Measurements from ENCODE around the gene FGGY. TPM values are rescaled to one million over a fixed set of nuclear protein-coding genes. Genes with fewer than 3 reads are reported as not detected.

Gene FGGY
- total and polyA plus RNA-seq, 11 donors, result 7.2 to 42.9 (median 32.0) TPM

DNA sequence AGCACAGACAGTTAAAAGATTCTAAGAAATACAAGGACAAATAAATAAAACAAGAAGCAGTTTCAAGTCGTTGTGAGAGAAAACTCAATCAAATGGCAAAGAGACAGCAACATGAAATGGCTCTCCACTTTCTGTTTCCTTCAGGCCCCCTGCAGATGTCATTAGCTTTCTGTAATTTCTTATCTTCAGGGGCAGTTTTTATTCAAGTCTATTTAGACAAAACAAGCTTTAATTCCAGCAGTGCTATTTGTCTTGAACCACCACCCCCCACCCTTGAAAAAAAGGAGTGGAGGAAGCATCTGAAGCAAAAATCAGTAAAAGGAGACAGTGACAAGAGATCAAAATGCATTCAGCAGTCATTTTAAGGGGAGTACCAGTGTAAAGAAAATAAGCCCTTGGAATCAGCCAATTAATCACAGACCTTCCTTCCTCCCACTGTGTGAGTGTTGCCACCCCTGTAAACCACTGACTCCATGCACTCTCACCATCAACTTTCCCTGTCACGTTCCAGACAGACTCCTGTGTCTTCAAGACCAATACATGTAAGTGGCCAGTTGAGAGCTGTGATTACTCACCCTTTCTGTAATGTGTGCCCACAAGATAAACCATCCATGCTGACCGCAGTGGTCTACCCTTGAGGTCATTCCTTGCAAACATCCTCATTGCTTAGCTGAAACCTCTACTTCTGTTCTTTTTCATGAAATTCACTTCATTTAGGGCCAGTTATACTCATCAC lies 381.8 kb downstream of the FGGY start:
- 47 to 52% (median 48%) methylated on average over 3 of the region's 3 CpGs for WGBS, 4 donors

DNA sequence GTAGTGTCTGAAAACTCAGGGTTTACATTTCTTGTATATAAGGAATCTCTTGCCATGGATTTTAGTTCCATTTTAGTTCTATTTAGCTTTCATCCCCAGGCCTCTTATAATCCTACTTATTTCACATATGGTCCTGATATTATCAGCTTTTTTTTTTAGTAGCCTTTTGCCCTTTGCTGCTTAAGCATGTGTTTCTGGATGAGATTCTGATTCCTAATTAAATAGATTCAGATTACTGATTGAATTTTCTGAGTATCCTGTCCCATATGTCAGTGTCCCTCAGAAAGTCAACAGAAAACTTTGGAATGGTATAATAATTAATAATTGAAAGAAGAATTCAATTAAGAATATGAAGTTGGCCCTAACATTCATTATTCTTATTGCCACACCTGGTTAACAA lies 383.1 kb downstream of the FGGY start:
- ATAC-seq (no peak), DNase-seq (no peak)
- H3K36me3 ChIP-seq, result no peaks in the 10 kb centered on the region
- no peak overlapping the region for H3K4me3 ChIP-seq
- H3K4me1 ChIP-seq, result peaks cover 0 to 34% (median 6%) of the 10 kb centered on the region in 12 donors
- TF ChIP-seq POLR2A (IDR thresholded peaks at IDR 0.05), result no peak
- TF ChIP-seq, protein P1, sequence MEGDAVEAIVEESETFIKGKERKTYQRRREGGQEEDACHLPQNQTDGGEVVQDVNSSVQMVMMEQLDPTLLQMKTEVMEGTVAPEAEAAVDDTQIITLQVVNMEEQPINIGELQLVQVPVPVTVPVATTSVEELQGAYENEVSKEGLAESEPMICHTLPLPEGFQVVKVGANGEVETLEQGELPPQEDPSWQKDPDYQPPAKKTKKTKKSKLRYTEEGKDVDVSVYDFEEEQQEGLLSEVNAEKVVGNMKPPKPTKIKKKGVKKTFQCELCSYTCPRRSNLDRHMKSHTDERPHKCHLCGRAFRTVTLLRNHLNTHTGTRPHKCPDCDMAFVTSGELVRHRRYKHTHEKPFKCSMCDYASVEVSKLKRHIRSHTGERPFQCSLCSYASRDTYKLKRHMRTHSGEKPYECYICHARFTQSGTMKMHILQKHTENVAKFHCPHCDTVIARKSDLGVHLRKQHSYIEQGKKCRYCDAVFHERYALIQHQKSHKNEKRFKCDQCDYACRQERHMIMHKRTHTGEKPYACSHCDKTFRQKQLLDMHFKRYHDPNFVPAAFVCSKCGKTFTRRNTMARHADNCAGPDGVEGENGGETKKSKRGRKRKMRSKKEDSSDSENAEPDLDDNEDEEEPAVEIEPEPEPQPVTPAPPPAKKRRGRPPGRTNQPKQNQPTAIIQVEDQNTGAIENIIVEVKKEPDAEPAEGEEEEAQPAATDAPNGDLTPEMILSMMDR (IDR thresholded peaks at IDR 0.05), result no peak
- H3K27me3 ChIP-seq, result no peaks in the 10 kb centered on the region
- intact Hi-C loops (cut with DNase I), result no loop called here
- H3K9me3 ChIP-seq, result no peaks in the 10 kb centered on the region
- no peak overlapping the region for H3K27ac ChIP-seq

More for the DNA sequence above, 381.8 kb downstream of the FGGY start:
- Histone ChIP-seq H3K27ac (peak overlapping the region; percentile 1 to 60 (median 18)), H3K4me1 (peaks cover 0 to 48% (median 11%) of the 10 kb centered on the region in 12 donors), H3K36me3 (no peaks in the 10 kb centered on the region), H3K4me3 (no peak overlapping the region), H3K27me3 (no peaks in the 10 kb centered on the region), H3K9me3 (no peaks in the 10 kb centered on the region)
- peak in 1 of 4 donors; percentile 18 for ATAC-seq
- intact Hi-C loops (cut with DNase I), result loop anchor here in 1 of 10 donors (10.0 kb wide), 1 partner anchor 384 kb away; the partner anchor contains the start of gene FGGY
- TF ChIP-seq, protein P1 (IDR thresholded peaks at IDR 0.05), result no peak
- TF ChIP-seq POLR2A (IDR thresholded peaks at IDR 0.05), result no peak
- DNase-seq, result no peak

DNA sequence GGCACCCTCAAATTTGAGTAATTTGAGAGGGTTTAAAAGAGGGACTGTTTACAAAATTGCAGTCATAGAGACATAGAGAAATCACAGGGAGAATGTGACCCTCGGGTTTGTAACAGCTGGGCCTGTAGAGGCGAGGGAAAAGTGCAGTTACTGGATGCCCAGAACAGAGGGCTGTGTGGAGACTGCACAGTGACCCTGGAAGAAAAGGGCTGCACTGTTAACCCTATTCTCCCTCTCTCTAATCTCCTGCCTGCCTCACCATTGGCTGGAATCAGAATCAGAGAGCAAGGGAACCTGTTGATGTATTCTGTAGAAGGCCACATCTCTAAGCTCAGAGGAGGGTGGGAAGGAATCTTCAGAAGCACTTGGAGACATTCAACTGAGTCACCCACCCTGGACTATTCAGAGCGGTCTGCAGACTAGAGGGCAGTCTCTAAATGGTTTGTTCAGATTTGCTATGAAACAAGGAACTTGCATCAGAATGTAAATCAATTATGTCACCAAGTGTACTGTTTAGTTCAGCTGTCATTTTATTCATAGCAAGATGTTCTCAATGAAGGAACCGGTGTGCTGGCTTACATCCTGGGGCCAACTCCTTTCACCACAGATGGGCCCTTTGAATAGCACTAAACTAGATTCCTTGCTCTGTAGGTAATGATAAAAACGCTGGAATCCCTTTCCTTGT lies 385.6 kb downstream of the FGGY start:
- WGBS, 4 donors, result 71 to 72% (median 72%) methylated on average over 5 of the region's 5 CpGs
- Histone ChIP-seq H3K36me3 (no peaks in the 10 kb centered on the region), H3K4me1 (peaks cover 0 to 24% (median 8%) of the 10 kb centered on the region in 12 donors), H3K9me3 (no peaks in the 10 kb centered on the region), H3K27me3 (no peaks in the 10 kb centered on the region), H3K27ac (peak overlapping the region in 1 of 12 donors; percentile 70), H3K4me3 (no peak overlapping the region)
- intact Hi-C loops (cut with DNase I), result no loop called here
- no peak for TF ChIP-seq POLR2A (IDR thresholded peaks at IDR 0.05)
- TF ChIP-seq, protein P1 (IDR thresholded peaks at IDR 0.05), result no peak
- ATAC-seq (no peak), DNase-seq (no peak)

DNA sequence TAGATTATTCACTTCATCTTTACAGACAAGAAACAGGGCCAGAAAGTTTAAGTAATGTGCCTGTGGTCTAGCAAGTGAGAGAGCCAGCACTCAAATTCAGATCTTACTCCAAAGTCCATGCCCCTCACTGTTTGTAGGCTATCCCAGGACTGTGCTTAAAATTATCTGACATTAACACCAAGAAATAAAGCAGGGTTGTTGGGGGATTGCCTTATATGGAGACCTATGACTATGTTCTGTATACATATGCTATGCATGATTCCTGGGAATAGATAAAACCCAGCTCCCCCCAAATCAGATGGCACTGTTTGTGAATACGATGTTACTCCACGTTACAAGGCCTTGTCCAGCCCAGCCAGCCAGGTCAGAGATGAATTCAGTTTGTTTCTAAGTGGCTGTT lies 386.3 kb downstream of the FGGY start:
- H3K27me3 ChIP-seq, result no peaks in the 10 kb centered on the region
- no peak for TF ChIP-seq POLR2A (IDR thresholded peaks at IDR 0.05)
- TF ChIP-seq, protein P1 (IDR thresholded peaks at IDR 0.05), result no peak
- H3K4me3 ChIP-seq, result no peak overlapping the region
- no peaks in the 10 kb centered on the region for H3K9me3 ChIP-seq
- intact Hi-C loops (cut with DNase I), result no loop called here
- ATAC-seq (no peak), DNase-seq (no peak)
- no peaks in the 10 kb centered on the region for H3K36me3 ChIP-seq
- peak overlapping the region in 1 of 12 donors; percentile 70 for H3K27ac ChIP-seq
- 94 to 100% (median 97%) methylated on average over 2 of the region's 2 CpGs for WGBS, 4 donors
- peaks cover 0 to 17% (median 4%) of the 10 kb centered on the region in 12 donors for H3K4me1 ChIP-seq
